Pons (tissue), 1 donor: ENCODE data around the gene ARHGAP9.
"Not testable (repeated sequence)": the region's sequence is repeated elsewhere in the genome, so short reads cannot be mapped to it uniquely, and the experiment has no call there.

Source experiments
- DNase-seq: peaks from one replicate; pipeline ENCODE4 v3.0.0-alpha.2; 2016; ENCODE audit warnings: low spot score

ARHGAP9 gene

DNA sequence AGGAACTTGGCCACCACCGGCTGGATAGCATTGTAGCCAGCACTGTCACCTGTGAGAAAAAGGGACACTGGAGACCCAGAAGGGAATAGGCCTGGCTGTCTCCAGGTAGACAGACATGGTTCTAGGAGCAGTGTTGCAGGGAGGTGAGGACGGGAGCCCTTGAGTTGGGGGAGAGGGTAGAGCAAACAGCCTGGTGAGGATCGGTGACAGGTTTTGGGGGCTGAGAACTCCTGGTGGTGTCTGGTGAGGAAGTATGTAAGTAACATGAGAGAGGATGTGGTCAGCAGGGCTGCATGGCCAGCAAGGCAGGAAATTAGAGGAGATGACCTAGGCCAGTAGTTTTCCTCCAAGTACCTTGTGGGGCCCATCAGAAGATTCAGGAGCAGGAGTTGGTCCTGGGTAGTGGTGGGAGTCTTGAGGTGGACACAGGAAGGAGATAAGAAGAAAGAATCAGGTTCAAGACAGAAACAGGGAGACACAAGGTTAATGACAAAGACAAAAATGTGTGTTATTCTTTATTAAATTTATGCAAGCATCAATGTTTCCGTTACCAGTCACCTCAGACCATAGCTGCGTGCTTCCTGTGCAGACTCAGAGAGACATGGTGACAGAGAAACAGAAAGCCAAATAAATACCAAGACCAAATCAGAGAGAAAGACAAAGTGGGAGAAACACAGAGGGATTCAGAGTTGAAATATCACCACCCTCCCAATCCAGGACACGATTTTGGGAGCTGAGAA lies at the start of gene ARHGAP9:
ARHGAP9 (minus strand) TSS at position 491 of the 740 bp plus-strand sequence; CDS start at position 31, 460 bp downstream.
- no peak for DNase-seq

DNA sequence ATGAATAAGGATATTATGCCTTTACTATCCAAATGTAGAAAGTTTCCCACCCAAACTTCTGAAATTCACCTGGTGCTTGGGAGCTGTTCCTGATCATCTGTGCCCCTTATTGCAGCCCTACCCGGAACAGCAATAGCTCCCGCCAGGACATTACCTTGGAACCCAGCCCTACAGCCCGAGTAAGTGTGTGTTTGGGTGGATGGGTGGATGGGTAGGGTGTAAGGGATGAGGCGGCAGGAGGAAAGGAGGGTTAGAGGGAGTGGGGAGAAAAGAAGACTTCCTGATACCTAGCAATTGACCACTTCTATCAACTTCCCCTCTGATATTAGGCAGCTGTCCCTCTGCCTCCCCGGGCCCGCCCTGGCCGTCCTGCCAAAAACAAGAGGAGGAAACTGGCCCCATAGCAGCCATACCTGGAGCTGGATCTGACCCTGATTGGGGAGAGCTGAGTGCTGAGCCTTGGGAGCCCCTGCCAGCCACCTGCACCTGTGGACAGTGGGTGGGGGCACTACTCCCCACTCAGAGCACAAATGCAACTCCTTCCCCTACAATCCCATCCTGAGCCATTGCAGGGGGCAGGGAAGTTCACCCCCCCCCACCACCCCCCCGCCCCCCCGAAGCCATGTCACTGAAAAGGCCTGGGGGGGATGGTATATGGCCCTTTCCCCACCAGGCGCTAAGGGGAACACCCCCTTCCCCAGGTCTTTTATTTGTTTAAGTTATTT lies 49.3 kb upstream of the ARHGAP9 start:
- DNase-seq, result no peak

DNA sequence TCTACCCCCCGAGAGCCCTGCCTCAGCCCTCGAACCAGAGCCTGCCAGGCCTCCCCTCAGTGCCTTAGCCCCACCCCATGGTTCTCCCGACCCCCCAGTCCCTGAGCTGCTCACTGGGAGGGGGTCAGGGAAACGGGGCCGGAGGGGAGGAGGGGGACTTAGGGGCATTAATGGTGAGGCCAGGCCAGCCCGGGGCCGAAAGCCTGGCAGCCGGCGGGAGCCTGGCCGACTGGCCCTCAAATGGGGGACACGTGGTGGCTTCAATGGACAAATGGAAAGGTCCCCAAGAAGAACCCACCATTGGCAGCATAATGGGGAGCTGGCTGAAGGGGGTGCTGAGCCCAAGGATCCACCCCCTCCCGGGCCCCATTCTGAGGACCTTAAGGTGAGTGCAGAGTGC lies 48.5 kb upstream of the ARHGAP9 start:
- no peak for DNase-seq

DNA sequence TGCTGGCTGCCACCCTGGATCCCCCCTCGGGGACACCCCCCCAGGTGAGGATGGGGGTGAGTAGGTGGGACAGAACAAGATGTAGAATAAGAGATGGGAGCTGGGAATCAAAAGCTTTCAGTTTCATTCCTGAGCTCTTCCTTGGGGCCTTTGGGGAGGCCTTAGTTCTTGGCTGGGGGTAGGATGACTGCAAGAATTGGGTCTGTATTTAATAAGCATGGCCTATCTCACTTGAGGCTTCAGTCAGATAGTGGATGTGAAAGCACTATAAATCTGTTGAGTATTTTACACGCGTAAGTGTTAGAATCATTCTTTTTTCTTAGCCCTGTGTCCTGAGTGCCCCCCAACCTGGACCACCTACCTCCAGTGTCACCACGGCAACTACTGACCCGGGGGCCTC lies 47.5 kb upstream of the ARHGAP9 start:
- no peak for DNase-seq

DNA sequence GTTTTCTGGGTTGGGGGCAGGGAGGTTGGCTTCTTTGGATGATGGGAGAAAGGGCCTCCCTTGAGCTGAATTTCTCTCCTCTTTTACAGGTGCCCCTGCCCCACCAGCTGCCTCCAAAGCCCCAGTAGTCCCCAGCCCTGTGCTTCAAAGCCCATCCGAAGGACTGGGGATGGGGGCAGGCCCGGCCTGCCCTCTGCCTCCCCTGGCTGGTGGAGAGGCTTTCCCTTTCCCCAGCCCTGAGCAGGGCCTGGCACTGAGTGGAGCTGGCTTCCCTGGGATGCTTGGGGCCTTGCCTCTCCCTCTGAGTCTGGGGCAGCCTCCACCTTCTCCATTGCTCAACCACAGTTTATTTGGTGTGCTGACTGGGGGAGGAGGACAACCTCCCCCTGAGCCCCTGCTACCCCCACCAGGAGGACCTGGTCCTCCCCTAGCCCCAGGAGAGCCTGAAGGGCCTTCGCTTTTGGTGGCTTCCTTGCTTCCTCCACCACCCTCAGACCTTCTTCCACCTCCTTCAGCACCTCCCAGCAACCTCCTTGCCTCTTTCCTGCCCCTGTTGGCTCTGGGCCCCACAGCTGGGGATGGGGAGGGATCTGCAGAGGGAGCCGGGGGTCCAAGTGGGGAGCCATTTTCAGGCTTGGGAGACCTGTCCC lies 46.9 kb upstream of the ARHGAP9 start:
- no peak for DNase-seq

DNA sequence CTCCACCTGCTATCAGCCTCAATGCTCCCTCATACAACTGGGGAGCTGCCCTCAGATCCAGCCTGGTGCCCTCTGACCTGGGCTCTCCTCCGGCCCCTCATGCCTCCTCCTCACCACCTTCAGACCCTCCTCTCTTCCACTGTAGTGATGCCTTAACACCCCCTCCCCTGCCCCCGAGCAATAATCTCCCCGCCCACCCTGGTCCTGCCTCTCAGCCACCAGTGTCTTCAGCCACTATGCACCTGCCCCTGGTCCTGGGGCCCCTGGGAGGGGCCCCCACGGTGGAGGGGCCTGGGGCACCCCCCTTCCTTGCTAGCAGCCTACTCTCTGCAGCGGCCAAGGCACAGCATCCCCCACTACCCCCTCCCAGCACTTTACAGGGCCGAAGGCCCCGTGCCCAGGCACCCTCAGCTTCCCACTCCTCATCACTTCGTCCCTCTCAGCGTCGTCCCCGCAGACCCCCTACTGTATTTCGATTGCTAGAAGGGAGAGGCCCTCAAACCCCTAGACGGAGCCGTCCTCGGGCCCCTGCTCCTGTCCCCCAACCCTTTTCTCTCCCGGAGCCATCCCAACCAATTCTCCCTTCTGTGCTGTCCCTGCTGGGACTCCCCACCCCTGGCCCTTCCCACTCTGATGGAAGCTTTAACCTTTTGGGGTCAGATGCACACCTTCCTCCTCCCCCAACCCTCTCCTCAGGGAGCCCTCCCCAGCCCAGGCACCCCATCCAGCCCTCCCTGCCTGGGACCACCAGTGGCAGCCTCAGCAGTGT lies 46.1 kb upstream of the ARHGAP9 start:
- no peak for DNase-seq

DNA sequence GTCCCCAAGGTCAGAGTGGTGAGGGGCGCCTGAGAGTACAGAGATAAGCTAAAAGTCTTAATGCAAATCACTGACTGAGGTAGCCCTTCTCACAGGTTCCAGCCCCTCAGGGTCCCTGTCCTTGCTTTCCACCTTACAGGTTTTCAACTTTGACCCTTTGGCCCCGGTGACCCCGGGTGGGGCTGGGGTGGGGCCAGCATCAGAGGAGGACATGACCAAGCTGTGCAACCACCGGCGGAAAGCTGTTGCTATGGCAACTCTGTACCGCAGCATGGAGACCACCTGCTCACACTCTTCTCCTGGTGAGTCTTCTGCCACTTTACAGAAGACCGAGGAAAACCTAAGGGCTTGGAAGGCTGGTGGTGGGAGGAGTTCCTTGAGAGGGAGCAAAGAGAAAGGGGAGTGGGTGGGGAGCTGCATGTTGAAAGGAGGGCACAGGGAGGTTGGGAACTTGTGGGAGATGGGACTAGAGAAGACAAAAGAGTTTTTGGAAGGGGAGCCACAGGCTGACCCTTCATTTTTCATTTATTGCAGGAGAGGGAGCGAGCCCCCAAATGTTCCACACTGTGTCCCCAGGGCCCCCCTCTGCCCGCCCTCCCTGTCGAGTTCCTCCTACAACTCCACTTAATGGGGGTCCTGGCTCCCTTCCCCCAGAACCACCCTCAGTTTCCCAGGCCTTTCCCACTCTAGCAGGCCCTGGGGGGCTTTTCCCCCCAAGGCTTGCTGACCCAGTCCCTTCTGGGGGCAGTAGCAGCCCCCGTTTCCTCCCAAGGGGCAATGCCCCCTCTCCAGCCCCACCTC lies 45.3 kb upstream of the ARHGAP9 start:
- DNase-seq, result no peak

DNA sequence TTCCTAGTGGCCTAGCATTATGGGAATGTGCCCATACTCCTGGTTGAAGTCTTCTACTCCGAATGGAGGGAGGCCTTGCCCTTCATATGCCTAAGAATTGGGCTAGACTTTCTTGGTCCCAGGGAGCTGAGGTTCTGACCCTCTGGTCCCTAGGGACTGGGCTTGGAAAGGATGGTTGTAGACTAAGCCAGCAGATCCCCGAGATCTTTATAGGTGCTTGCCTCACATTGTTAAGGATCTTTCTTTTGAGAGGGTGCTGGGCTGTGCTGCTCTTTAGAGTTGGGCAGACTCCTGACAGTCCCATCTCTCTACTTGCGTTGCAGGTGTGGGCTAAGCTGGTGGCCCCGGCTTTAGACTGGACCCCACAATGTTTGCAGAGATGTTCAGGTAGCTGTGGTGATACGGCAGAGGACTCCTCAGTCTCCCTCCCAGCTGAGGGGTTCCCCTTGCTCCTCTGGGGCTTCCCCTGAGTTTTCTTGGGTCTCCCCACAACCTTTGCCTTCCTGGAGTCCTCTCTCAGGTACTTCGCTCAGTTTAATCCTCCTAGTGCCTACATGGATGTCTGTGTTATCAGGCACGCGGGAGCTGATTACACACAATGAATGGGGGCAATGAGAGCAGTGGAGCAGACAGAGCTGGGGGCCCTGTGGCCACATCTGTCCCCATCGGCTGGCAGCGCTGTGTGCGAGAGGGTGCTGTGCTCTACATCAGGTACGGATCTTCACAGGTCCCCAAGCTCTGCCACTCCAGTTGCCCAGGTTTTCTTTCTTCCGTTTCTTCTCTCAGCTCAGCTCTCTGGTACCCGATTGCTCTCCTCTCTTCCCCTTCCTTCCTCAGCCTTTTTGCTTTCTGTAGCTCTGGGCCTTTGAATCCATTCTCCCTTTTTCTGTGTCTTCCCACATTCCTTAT lies 44.3 kb upstream of the ARHGAP9 start:
- no peak for DNase-seq

DNA sequence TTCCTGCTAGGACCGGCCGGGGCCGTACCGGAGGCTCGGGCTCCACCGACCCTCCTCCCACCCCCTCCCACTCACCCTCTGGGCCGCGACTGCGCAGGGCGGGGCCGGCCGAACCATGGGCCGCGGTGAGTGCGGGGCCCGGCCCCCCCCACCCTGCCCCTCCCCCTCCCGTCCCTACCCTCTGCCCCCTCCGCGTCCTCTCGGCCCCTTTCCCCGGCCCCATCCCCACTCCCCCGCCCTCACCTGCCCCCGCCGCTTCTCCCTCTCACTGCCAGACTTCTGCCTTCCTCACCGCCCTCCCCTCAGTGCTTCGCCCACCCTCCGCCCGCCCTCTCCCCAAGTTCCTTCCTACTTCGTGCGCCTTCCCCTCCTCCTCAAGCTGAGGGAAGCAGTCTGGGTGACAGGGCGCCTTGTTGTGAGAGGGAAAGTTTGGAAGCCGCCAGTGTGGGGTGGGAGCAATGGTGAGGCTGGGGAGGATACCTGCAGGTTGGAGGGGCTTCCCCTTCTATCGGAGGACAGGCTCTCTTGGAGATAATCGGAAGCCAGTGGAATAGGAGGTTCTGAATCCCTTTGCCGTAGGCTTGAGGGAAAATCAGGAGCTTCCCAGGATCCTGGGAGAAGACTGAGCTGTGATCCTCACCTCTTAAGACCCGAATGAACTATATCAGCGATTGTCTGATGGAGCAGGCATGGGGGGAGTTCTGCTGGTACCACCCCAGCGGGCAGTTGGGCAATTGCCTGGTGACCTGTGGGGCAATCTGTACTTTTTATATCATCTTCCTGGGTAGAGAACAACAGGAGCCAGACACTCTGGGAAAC lies 43.4 kb upstream of the ARHGAP9 start:
- DNase-seq, result peak; percentile 59

DNA sequence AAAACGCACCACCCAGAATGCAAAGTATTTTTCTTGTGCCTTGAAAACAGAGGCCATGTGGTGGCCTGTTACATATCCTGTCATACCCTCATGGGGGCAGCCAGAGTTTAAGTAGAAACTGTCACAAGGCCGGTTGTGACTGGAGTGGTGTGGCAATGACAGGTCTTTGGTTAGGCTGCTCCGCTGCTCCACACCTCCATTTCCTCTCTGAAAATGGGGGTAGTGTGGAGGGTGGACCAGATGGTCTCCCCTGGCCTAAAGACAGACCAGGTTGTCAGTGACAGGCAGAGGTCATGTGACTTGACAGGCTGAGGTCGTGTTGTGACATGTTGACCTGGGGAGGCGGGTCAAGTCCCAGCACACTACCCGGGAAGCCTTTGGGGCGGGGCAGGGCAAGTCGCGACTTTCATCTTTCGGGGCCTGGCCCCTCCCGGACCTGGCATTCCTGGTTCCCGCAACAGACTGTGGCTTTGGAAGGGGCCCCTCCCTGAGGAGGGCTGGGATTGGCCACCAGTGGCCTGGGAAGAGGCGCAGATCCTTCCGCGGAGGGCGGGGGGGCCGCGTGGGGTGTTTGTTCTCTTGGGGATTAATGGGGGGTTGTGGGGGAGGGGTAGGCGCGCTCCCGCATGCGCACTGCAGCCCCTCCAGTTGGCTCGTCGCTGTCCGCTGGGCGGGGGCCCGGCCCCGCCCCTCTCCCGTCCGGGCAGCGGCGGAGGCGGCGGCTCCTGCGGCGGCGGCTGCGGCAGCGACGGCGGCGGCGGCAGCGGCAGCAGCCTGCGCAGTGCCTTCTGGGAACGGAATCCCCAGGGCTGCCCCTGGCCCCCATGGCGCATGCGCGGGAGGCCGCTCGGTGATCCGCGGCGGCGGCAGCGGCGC lies 42.6 kb upstream of the ARHGAP9 start, which contains the start of gene MBD6:
MBD6 (plus strand) TSS at position 814 of the 876 bp plus-strand sequence. CDS start 1,480 bp downstream, outside the sequence.
- peak; percentile 90 for DNase-seq

DNA sequence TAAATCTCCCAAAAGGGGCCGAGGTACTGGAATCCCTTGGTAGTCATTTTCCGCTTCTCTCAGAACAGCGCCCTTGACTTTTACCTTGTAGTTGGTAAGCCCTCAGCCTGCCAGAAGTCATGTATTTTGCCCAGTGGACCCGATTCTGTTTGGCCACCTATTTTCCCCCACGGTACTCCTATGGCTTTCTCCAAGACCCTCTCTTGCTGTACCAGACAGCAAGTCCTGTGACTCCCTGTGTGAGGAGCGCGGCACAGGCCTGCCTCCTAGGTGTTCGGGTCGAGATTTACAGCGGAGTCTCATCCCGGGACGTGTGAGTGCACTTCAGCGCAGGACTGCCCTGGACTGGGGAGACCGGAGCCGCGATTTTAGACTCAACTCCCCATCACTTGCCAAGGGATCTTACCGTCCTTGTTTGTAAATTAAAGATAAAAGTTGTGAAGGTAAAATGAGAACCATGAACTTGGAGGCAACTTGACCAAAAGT lies 41.9 kb upstream of the ARHGAP9 start:
- DNase-seq, result peak; percentile 59

DNA sequence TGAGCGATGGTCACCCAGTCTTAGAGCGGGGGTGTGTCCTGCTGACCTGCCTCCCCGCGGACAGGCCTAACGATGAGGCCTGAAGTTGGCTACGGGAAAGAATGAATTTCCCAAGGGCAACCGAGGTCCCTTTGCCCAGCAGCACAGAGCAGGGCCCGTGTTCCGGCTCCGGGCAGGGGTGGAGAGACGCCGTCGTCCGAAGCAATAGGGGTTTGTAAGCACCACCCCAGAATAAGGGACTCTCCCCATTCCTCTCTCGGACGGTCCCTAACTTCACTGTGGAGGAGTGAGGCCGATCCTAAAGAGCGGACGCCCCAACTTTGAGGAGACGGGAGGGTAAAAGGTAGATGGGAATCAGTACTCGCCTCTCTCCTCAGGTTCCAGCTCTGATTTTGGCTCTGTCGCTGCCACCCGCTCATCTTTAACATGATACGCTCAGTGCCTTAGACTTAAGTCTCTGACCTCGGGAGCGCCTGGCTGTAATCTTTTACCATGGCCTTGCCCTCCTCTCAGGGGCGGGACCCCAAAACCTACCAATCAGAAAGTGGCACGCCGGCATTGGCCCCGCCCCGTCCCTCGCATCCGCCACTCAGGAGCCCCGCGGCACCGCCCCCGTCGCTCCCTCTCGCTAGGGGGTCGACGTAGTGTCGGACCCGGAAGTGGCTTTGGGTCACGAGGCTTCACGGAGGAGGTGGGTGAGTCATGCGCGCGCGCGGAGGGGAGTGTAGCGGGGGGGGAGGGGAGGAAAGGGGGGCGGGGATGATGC lies 40.6 kb upstream of the ARHGAP9 start, which contains the start of gene DDIT3:
DDIT3 (minus strand) TSS at position 462 of the 766 bp plus-strand sequence. CDS start 3,108 bp downstream, outside the sequence.
- peak; percentile 98 for DNase-seq

DNA sequence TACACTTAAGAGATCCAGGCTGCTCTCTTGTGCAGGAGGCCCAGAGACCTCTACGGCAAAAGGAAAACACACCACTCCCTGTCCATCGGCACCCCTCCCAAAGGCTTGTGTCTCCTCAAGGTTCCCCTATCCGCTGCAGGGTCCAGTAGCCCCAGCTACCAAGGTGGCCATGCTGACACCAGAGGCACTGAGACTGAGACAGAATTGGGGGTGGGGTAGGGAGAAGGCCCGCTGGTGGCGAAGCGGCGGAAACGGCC lies 40.1 kb upstream of the ARHGAP9 start:
- DNase-seq, result no peak

DNA sequence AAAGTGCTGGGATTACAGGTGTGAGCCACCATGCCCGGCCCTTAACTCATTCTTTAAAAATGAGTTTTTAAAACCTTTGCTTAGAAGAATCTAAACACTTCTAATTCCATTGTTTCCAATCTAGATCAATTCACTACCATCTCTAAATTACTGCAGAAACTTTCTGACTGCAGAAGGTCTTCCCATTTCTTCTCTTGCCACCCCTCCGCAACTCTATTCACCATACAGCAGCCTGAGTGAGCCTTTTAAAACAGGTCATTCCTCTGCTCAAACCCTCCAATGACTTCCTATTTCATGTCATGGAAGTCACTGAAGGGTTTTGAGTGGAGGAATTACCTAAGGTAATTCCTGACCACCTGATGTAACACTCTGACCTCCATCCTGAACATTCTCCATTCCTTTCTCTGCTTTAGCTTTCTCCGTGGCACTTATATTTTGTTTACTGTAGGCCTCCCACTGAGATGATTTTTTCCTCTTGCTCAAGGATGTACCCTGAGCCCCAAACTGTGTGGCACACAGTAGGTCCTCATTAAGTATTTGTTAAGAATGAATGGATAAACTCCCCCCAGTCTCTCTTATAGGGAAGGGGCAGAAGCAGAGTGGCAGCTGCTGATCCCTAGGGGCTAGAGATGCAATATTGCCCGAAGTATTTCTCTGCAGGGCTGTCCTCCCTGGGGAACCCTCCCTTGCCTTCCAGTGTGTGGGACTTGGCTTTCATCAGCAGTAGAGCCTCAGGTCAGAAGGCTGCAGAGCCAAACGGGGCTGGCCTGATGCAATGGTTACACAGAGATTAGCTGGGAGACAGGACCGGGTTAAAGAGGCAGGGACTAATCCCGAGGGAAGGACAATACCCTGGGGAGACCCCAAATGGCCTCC lies 39.5 kb upstream of the ARHGAP9 start:
- DNase-seq, result peak; percentile 25

DNA sequence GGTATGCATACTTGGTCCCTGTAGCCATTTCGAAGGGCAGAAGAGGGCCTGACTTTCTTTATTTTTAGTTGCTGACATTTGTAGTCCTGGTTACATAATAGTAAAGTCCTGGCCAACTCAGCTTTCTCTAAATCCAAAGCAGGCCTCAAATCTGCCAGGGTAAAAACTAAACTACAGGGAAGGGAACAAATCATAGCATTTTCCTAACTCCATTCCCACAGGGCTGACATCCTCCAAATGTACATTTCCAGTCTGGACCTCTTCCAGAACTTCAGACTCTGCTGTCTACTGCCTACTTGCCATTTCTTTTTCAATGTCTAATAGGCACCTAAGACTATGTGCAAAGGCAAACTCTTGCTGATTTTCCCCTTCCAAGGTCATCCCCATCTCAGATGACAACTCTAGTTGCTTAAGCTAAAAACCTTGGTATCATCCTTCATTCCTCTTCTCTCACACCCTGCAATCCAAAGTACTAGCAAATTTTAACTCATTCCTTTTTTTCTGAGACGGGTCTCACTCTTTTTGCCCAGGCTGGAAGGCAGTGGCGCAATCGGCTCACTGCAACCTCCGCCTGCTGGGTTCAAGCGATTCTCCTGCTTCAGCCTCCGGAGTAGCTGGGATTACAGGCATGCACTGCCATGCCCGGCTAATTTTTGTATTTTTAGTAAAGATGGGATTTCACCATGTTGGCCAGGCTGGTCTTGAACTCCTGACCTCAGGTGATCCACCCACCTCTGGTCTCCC lies 38.7 kb upstream of the ARHGAP9 start:
- DNase-seq, result peak; percentile 25

DNA sequence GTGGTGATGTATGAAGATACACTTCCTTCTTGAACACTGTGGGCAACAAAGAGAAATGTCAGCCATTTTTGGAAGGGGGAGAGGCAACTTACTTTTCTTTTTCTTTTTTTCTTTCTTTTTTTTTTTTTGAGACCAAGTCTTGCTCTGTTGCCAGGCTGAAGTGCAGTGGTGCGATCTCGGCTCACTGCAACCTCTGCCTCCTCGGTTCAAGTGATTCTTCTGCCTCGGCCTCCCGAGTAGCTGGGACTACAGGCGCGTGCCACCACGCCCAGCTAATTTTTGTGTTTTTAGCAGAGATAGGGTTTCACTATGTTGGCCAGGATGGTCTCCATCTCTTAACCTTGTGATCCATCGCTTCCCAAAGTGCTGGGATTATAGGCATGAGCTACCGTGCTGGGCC lies 38.1 kb upstream of the ARHGAP9 start:
- not testable (repeated sequence) for DNase-seq
